ENCODE results near the gene EDAR.

The EDAR gene

DNA sequence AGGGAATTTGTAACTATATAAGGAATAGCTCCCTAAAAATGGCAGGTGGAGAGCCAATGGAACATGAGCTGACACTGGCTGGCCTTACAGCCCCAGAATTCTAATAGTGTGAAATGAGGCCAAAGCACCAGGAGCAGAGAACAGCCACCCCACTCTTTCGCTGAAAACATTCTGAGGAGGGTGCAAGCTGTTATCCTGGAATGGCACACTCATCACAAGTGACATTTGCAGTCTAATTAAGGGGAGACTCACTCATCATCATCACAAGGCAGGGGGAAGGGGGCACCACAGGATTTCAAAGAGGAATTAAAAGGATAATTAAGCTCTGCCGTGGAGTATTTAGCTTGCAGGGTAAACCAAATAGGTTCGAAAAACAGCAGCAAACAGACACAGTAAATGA, 94.3 kb downstream of the EDAR start:
- Histone ChIP-seq H3K4me3 (no peak overlapping the region), H3K27ac (no peak overlapping the region)

DNA sequence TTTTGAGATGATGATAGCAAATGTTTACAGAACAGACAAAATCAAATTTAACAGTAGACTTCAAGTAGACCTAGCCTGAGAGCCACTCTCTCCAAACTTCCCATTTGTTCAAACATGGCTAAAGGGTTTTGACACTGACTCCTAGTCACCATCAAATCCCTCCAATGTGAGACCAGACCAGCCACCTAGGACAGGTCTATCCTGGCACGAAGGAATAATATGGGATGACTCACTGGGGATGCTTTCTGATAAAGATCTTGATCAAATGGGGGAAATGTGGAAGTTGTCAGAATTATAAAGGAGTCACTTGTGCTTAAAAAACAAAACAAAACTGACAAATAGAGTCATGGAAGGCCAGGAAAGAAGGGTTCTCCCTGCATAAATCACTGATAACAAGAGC, 95.7 kb downstream of the EDAR start:
- Histone ChIP-seq H3K27ac (no peak overlapping the region), H3K4me3 (no peak overlapping the region)

DNA sequence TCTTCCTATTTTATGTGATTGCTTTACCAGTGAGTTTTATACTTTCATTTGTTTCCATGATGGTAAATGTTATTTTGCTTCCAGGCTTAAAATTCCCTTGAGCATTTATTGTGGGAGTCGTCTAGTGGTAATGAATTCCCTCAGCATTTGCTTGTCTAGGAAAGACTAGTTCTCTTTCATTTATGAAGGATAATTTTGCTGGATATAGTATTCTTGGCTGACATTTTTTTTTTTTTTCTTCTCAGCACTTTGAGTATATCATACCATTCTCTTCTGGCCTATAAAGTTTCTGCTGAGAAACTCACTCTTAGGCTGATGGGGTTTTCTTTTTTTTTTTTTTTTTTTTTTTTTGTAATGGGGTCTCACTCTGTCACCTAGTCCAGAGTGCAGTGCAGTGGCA, 99.1 kb downstream of the EDAR start:
- H3K4me3 ChIP-seq, result no peak overlapping the region
- no peak overlapping the region for H3K27ac ChIP-seq

DNA sequence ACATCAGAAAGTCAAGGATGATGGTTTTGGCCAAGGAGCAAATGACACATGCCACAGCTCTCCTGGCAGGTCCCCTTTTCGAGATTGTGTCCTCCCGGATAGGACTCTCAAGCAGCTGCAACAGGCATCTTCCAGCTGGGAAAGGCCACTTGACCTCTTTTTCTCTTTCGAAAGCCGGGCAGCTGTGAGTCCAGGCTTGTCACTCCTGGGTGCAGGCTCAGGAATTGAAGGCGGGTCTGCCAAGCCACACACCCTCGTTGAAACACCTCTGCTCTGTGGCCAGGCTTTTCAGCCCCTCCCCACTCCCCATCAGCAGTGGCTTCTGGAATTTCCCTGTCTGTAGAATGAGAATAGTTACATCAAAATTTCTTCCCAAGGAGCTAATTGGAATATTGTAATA, 104.4 kb downstream of the EDAR start:
- Histone ChIP-seq H3K27ac (no peak overlapping the region), H3K4me3 (no peak overlapping the region)

DNA sequence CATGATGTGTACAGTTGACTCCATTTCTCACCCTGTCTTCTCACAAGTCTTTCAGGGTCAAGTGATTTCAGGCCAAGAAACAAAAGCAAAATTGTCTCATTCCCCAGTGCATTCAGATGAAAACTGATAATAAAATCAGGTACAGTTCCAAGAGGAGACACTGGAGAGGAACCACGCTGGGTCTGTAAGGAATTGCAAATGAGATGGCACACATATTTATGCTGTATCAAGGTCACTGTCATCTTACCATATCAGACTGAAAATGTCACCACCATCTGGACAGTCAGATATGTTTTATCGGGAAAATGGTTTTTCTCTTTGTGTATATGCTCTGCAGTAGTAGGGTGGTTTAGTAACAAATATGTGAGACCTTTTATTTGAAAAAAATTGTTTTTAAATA, 110.7 kb downstream of the EDAR start:
- no peak overlapping the region for H3K4me3 ChIP-seq

DNA sequence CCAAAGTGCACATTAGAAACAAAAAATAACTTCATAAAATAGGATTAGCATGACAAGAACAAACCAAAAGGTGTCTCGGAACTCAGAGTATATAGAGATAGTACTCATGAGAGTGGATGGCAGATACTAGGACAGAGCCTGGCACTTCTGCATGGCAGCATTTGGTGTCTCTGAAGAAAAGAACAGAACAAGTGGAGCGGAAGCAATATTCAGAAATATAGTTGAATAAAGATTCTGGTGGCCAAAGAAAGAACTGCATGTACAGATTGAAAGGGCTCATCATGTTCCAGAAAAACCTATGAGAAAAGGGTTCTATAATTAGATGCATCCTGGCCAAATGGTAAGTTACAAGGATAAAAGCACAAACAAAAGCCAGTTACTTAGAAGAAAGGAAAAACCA, 111.5 kb downstream of the EDAR start:
- Histone ChIP-seq H3K27ac (no peak overlapping the region), H3K4me3 (no peak overlapping the region)

More for the DNA sequence above, 110.7 kb downstream of the EDAR start:
- no peak overlapping the region for H3K27ac ChIP-seq

DNA sequence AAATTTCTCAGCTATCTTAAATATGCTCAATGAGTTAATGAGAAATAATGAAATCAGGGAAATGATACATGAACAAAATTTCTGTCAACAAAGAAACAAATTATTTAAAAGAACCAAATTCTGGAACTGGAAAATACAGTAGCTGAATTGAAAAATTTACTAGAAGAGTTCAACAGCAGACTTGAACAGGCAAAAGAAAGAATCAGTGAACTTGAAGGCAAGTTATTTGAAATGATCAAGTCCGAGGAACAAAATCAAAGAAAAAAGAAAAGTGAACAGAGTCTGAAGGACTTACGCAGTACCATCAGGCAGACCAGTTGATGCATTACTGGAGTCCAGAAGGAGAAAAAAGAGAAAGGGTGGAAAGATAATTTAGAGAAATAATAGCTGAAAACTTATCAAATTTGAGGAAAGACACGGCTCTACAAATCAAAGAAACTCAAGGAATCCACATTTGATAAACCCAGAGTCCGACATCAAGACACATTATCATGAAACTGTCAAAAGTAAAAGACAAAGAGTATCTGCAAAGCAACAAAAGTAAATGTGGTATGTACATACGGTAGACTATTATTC, 118.9 kb downstream of the EDAR start:
- H3K27ac ChIP-seq, result no peak overlapping the region
- H3K4me3 ChIP-seq, result no peak overlapping the region

DNA sequence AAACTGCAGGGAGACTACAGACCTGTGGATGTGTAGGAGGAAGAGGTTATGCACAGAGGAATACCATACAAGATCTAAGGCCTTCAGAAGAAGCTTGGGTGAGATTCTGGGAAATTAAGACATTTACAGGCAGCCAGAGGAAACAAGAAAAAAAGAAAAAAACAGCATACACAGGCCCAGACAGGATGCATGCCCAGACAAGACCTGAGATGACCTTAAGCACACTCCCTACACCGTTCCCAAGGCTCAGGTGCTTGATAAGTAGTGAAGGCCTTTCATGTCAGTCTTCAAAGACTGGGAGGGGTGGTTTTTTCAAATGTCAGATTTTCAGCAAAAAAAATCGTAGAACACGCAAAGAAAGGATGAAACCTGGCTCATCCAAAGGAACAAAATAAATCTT, 119.5 kb downstream of the EDAR start:
- Histone ChIP-seq H3K4me3 (no peak overlapping the region), H3K27ac (no peak overlapping the region)

DNA sequence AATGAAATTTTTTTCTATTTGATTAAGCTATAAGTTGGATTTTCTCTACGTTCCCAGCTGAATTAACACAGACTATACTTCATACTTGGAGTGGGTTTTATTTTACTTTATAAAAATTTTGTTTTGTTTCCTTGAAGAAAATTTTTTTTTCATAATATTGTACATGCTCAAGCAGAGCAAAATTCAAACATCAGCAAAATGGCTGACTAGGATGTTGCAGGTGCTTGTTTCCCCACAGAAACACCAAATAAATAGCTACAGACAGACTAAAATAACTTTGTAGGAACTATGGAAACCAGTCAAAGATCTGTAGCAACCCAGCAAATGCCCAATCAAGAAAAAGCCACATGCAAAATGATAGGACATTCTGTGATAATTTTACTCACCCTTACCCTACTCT, 120.1 kb downstream of the EDAR start:
- H3K27ac ChIP-seq, result no peak overlapping the region
- no peak overlapping the region for H3K4me3 ChIP-seq

DNA sequence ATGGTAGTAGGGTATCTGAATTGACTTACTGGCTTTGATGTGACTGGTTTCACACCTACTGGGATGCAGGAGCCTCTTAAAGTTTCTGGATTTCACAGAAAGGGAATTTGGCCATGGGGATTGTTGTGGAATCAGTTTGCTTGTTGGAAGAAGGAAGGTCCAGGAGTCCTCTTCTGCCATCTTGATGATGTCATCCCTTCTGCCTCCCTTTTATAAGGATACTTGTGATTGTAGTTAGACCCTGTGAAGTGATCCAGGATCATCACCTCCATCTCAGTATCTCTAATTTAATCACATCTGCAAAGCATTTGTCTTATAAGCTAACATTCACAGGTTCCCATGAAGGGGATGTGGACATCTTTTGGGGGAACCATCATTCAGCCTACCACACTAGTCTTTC, 123.0 kb downstream of the EDAR start:
- Histone ChIP-seq H3K27ac (no peak overlapping the region), H3K4me3 (no peak overlapping the region)

DNA sequence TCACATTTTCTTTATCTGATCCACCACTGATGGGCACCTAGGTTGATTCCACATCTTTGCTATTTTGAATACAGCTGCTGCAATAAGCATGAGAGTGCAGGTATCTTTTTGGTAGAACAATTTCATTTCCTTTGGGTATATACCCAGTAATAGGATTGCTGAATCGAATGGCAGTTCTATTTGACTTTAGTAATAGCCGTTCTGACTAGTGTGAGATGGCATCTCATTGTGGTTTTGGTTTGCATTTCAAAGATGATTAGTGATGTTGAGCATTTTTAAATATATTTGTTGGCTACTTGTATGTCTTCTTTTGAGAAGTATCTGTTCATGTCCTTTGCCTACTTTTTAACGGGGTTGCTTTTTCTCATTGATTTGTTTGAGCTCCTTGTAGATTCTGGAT, 130.1 kb downstream of the EDAR start:
- Histone ChIP-seq H3K27ac (no peak overlapping the region), H3K4me3 (no peak overlapping the region)

DNA sequence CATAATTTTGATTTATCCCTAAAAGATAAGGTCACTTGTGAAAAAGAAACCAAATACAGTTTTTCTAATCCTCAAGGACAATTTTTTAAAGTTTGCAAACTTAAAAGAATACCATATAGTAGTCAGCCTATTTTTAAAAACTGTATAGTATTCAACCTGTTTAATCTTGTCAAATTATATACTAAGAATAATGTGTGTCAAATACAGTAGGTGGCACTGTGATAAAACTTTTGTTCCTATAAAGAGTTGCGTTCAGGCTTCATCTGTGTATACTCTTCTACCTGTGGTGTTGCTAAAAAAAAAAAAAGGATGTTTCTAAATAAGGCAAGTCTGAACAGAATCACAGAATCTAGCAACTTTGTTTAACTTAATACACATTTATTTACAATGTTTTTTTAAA, 133.8 kb downstream of the EDAR start:
- Histone ChIP-seq H3K4me3 (no peak overlapping the region), H3K27ac (no peak overlapping the region)

DNA sequence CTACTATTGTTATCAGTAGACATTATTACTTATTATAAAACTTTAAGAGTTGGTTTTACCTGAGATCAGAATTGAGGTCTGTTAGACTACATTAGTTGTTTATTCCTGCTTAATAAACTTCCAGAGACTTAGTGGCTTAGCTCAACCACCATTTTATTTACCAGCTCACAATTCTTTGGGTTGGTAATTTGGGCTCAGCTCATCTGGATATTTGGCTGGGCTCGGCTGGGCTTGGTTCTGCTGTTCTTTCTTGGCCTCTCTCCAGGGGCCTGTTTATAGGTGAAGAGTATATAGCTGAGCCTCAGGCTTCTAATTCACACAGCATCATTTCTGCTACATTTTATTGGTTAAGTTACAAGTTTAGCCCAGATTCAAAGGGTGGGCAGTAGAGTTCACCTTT, 134.5 kb downstream of the EDAR start:
- no peak overlapping the region for H3K4me3 ChIP-seq
- no peak overlapping the region for H3K27ac ChIP-seq

DNA sequence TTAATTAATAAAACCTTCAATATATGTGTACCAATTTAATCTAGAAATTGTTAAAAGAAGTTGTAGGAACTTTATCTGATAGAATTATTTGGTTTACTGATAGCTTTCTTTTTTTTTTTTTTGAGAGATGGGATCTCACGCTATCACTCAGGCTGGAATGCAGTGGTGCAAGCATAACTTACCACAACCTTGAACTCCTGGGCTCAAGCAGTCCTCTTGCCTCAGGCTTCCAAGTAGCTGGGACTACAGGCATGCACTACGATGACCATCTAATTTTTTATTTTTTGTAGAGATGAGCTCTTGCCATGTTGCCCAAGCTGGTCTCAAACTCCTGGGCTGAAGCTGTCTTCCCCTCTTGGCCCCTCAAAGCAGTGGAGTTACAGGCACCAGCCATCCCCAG, 135.6 kb downstream of the EDAR start:
- H3K4me3 ChIP-seq, result no peak overlapping the region
- H3K27ac ChIP-seq, result no peak overlapping the region

DNA sequence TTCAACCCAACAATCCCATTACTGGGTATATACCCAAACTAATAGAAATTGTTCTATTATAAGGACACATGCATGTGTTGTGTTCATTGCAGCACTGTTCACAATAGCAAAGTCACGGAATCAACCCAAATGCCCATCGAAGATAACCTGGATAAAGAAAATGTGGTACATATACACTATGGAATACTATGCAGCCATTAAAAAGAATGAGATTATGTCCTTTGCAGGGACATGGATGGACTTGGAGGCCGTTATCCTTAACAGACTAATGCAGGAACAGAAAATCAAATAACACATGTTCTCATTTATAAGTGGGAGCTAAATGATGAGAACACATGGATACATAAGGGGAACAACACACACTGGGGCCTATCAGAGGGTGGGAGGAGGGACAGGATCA, 136.6 kb downstream of the EDAR start:
- Histone ChIP-seq H3K4me3 (no peak overlapping the region), H3K27ac (no peak overlapping the region)

DNA sequence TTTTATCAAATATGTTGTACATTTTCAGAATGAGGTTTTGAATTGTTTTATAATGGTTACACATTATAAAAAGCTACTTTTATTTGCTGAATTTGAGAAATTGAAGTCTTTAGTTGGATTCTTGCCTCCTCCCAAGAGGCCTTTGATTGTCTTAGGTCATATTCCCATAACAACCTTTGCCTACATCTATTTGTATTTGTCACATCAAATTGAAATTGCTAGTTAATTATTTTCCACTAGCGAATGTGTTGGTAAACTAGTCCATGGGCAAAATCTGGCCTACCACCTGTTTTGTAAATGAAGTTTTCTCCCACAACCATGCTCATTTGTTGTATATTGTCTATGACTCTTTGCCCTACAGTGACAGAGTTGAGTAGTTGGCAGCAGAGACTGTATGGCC, 142.0 kb downstream of the EDAR start:
- no peak overlapping the region for H3K27ac ChIP-seq
- no peak overlapping the region for H3K4me3 ChIP-seq

DNA sequence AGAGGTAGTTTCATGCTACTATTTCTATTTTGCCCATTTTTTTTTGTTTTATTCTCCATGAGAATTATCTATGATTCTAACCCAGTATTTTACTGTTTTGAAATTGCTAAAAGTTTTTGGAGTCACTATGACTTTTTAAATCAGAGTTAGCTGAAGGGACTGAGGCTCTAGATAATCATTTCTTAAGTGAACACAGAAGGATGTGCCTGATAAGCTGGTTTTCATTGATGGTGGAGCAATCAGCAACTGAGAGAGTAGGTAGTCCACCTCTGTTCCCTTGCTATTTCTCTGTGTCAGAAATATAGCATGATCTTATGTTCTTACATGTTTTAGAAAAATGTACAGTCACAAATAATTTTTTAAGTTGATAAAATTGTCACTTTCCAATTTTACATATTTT, 143.1 kb downstream of the EDAR start:
- H3K4me3 ChIP-seq, result no peak overlapping the region
- no peak overlapping the region for H3K27ac ChIP-seq

Data from skin epidermis (tissue), 12 donors.